ENCODE measurements around the gene SUSD1. TPM values are rescaled to one million over a fixed set of nuclear protein-coding genes. Genes with fewer than 3 reads are reported as not detected.

The SUSD1 gene
- total RNA-seq, 1 experiment from 2014 or later, result 7.9 TPM

DNA sequence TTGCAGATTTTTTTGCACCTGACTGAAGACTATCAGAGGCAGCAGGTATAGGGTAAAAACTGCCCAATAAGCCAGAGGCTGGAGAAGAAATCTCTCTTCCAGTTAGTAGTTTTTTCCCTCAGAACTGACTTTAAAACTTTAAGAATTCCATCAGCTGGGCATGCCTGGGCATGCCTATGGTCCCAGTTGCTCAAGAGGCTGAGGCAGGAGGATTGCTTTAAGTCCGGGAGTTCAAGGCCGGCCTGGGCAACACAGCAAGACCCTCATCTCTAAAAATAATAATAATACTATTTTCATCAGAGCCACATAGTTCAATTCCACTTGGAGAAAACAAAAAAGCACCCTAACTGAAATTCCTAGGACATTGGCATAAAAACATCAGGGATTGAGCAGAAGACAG lies 30.3 kb downstream of the SUSD1 start:
- Histone ChIP-seq H3K4me3 (replicated peaks in 1 of 2; ENCODE audit: low read depth in 1 of 2, low read length in 2 of 2) (no peak overlapping the region), H3K27ac (ENCODE audit: low read depth, low read length) (no peak overlapping the region), H3K36me3 (ENCODE audit: control insufficient read depth in 1 of 2, insufficient read depth in 2 of 2, low read length in 2 of 2) (no peaks in the 10 kb centered on the region), H3K9me2 (ENCODE audit: insufficient read depth) (no peaks in the 10 kb centered on the region), H3K9me3 (ENCODE audit: control insufficient read depth in 1 of 2, insufficient read depth in 1 of 2, low read depth in 1 of 2, low read length in 2 of 2) (no peaks in the 10 kb centered on the region), H3K4me1 (ENCODE audit: control insufficient read depth in 1 of 2, insufficient read depth in 2 of 2, low read length in 2 of 2) (peaks cover 0 to 30% of the 10 kb centered on the region in 2 experiments; a peak in 2 of 4 replicates), H3K9ac (ENCODE audit: low read length) (no peak overlapping the region), H3K79me2 (ENCODE audit: insufficient read depth, low read length) (no peaks in the 10 kb centered on the region), H3K4me2 (ENCODE audit: low read length) (no peak overlapping the region), H2AFZ (ENCODE audit: low read depth, low read length, poor library complexity, severe bottlenecking) (no peak overlapping the region), H4K20me1 (ENCODE audit: insufficient read depth) (no peaks in the 10 kb centered on the region), H3K27me3 (ENCODE audit: insufficient read depth, low read length) (no peaks in the 10 kb centered on the region)
- ATAC-seq, result no peak
- DNase-seq (ENCODE audit: low read depth, low spot score), result no peak
- ChIA-PET RAD21 (ENCODE audit: low non-redundant PET in 1 of 2, low total read pairs in 2 of 2, uncharacterized antibody in 2 of 2, unreplicated experiment in 2 of 2) (no interaction called here), CTCF (no interaction called here), POLR2A (no interaction called here)
- BruUV-seq (replicated peaks), result no TSS peak
- intact Hi-C loops (cut with micrococcal nuclease), result no loop called here
- TF ChIP-seq CEBPB (IDR thresholded peaks at IDR 0.05; ENCODE audit: low read depth), result 0 out of 2 replicates have a peak, but pooled peaks have one; percentile 24
- TF ChIP-seq, protein P1, sequence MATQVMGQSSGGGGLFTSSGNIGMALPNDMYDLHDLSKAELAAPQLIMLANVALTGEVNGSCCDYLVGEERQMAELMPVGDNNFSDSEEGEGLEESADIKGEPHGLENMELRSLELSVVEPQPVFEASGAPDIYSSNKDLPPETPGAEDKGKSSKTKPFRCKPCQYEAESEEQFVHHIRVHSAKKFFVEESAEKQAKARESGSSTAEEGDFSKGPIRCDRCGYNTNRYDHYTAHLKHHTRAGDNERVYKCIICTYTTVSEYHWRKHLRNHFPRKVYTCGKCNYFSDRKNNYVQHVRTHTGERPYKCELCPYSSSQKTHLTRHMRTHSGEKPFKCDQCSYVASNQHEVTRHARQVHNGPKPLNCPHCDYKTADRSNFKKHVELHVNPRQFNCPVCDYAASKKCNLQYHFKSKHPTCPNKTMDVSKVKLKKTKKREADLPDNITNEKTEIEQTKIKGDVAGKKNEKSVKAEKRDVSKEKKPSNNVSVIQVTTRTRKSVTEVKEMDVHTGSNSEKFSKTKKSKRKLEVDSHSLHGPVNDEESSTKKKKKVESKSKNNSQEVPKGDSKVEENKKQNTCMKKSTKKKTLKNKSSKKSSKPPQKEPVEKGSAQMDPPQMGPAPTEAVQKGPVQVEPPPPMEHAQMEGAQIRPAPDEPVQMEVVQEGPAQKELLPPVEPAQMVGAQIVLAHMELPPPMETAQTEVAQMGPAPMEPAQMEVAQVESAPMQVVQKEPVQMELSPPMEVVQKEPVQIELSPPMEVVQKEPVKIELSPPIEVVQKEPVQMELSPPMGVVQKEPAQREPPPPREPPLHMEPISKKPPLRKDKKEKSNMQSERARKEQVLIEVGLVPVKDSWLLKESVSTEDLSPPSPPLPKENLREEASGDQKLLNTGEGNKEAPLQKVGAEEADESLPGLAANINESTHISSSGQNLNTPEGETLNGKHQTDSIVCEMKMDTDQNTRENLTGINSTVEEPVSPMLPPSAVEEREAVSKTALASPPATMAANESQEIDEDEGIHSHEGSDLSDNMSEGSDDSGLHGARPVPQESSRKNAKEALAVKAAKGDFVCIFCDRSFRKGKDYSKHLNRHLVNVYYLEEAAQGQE (IDR thresholded peaks at IDR 0.05; ENCODE audit: low read depth), result no peak

DNA sequence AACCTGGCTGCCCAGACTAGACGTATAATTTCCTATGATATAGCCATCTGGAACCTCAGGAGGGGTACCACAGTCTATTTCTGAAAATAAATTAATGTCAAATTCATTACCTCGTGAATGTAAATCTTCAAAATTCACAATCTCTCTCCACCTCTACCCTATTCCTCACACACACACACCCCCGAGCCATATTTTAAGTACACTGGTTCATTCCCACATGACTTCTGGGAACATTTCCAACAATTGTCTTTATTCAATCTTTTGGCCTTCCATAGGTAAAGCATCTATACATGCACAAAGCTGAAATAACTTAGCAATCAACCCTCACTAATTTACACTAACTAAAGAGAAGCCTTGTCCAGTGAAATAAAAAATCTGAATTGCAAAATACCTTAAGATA lies 32.7 kb downstream of the SUSD1 start:
- H3K27ac ChIP-seq (ENCODE audit: low read depth, low read length), result no peak overlapping the region
- peaks cover 0 to 28% of the 10 kb centered on the region in 2 experiments; a peak in 2 of 4 replicates for H3K4me1 ChIP-seq (ENCODE audit: control insufficient read depth in 1 of 2, insufficient read depth in 2 of 2, low read length in 2 of 2)

More for the DNA sequence above, 32.7 kb downstream of the SUSD1 start:
- Histone ChIP-seq H4K20me1 (ENCODE audit: insufficient read depth) (no peaks in the 10 kb centered on the region), H3K4me3 (replicated peaks in 1 of 2; ENCODE audit: low read depth in 1 of 2, low read length in 2 of 2) (no peak overlapping the region), H3K9me3 (ENCODE audit: control insufficient read depth in 1 of 2, insufficient read depth in 1 of 2, low read depth in 1 of 2, low read length in 2 of 2) (no peaks in the 10 kb centered on the region), H2AFZ (ENCODE audit: low read depth, low read length, poor library complexity, severe bottlenecking) (no peak overlapping the region), H3K4me2 (ENCODE audit: low read length) (no peak overlapping the region), H3K27me3 (ENCODE audit: insufficient read depth, low read length) (no peaks in the 10 kb centered on the region), H3K9me2 (ENCODE audit: insufficient read depth) (no peaks in the 10 kb centered on the region), H3K9ac (ENCODE audit: low read length) (no peak overlapping the region), H3K36me3 (ENCODE audit: control insufficient read depth in 1 of 2, insufficient read depth in 2 of 2, low read length in 2 of 2) (no peaks in the 10 kb centered on the region), H3K79me2 (ENCODE audit: insufficient read depth, low read length) (no peaks in the 10 kb centered on the region)
- ChIA-PET POLR2A (no interaction called here), CTCF (no interaction called here), RAD21 (ENCODE audit: low non-redundant PET in 1 of 2, low total read pairs in 2 of 2, uncharacterized antibody in 2 of 2, unreplicated experiment in 2 of 2) (no interaction called here)
- DNase-seq (ENCODE audit: low read depth, low spot score) (no peak), ATAC-seq (no peak)
- no TSS peak for BruUV-seq (replicated peaks)
- intact Hi-C loops (cut with micrococcal nuclease), result no loop called here
- TF ChIP-seq ELF1 (IDR thresholded peaks at IDR 0.05; ENCODE audit: borderline replicate concordance, low read depth), result no peak
- no peak for TF ChIP-seq RAD21 (IDR thresholded peaks at IDR 0.05; ENCODE audit: low read depth)
- TF ChIP-seq, protein P2, sequence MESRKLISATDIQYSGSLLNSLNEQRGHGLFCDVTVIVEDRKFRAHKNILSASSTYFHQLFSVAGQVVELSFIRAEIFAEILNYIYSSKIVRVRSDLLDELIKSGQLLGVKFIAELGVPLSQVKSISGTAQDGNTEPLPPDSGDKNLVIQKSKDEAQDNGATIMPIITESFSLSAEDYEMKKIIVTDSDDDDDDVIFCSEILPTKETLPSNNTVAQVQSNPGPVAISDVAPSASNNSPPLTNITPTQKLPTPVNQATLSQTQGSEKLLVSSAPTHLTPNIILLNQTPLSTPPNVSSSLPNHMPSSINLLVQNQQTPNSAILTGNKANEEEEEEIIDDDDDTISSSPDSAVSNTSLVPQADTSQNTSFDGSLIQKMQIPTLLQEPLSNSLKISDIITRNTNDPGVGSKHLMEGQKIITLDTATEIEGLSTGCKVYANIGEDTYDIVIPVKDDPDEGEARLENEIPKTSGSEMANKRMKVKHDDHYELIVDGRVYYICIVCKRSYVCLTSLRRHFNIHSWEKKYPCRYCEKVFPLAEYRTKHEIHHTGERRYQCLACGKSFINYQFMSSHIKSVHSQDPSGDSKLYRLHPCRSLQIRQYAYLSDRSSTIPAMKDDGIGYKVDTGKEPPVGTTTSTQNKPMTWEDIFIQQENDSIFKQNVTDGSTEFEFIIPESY (IDR thresholded peaks at IDR 0.05; ENCODE audit: extremely low read depth, insufficient replicate concordance, low read length), result no peak
- TF ChIP-seq, protein P3, sequence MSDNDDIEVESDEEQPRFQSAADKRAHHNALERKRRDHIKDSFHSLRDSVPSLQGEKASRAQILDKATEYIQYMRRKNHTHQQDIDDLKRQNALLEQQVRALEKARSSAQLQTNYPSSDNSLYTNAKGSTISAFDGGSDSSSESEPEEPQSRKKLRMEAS (IDR thresholded peaks at IDR 0.05), result no peak
- TF ChIP-seq SP1 (IDR thresholded peaks at IDR 0.05; ENCODE audit: low read depth), result no peak
- TF ChIP-seq EZH2 (IDR thresholded peaks at IDR 0.05), result no peak
- TF ChIP-seq, protein P4, sequence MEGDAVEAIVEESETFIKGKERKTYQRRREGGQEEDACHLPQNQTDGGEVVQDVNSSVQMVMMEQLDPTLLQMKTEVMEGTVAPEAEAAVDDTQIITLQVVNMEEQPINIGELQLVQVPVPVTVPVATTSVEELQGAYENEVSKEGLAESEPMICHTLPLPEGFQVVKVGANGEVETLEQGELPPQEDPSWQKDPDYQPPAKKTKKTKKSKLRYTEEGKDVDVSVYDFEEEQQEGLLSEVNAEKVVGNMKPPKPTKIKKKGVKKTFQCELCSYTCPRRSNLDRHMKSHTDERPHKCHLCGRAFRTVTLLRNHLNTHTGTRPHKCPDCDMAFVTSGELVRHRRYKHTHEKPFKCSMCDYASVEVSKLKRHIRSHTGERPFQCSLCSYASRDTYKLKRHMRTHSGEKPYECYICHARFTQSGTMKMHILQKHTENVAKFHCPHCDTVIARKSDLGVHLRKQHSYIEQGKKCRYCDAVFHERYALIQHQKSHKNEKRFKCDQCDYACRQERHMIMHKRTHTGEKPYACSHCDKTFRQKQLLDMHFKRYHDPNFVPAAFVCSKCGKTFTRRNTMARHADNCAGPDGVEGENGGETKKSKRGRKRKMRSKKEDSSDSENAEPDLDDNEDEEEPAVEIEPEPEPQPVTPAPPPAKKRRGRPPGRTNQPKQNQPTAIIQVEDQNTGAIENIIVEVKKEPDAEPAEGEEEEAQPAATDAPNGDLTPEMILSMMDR (IDR thresholded peaks at IDR 0.05 in 2 of 3, conservative IDR thresholded peaks at IDR 0.05 in 1 of 3; ENCODE audit: borderline replicate concordance in 1 of 3, insufficient read depth in 1 of 3, low read depth in 2 of 3, low read length in 2 of 3), result no peak
- no peak for TF ChIP-seq CBX3 (IDR thresholded peaks at IDR 0.05; ENCODE audit: low read depth)
- no peak for TF ChIP-seq SRF (IDR thresholded peaks at IDR 0.05; ENCODE audit: low read depth)

All from HCT116 (cell line).